A673 (cell line): ENCODE measurements around the gene ATP2B2. TPM values are rescaled to one million over a fixed set of nuclear protein-coding genes. Genes with fewer than 3 reads are reported as not detected.
A peak's percentile ranks its signal among the peaks of the same experiment; 100 is the strongest.

ENCODE experiments used
- BruUV-seq: library from RNA; stranded (reverse); fragments of 400-500 nt; replicated peaks from 2 replicates; lab custom pipeline; 2021; lab: Mats Ljungman, UMichigan
- CTCF ChIA-PET: fragments of 300-600 bp; sonication (Branson Sonifier 250); formaldehyde crosslinking; loops from one replicate; lab custom pipeline; 2022; ENCODE audit warnings: antibody characterized with exemption; lab: Charles Lee
- POLR2A ChIA-PET: fragments of 300-600 bp; sonication (Branson Sonifier 250); formaldehyde crosslinking; loops from one replicate; lab custom pipeline; 2022; ENCODE audit warnings: antibody characterized with exemption; ENCODE audit not compliant: low non-redundant PET; lab: Charles Lee
- DNase-seq: peaks from one replicate; pipeline ENCODE4 v3.0.0-alpha.2; 2015; ENCODE audit warnings: low spot score
- H3K27ac ChIP-seq: fragments of 200-600 bp; sonication (generic); 2 replicates; pipeline ENCODE4 v1.5.1; 2016; ENCODE audit warnings: mixed run types, low read depth, mild to moderate bottlenecking, mixed read lengths, antibody characterized with exemption, low read length; ENCODE audit not compliant: poor library complexity, severe bottlenecking
- H3K27me3 ChIP-seq: fragments of 200-600 bp; sonication (generic); replicated peaks from 2 replicates; pipeline ENCODE4 v1.6.1; 2017; ENCODE audit warnings: mixed run types, low read depth, mild to moderate bottlenecking, mixed read lengths, antibody characterized with exemption, low read length; ENCODE audit not compliant: insufficient read depth, poor library complexity
- H3K36me3 ChIP-seq: fragments of 200-600 bp; sonication (generic); 2 replicates; pipeline ENCODE4 v1.6.1; 2016; ENCODE audit warnings: mixed run types, mild to moderate bottlenecking, mixed read lengths, antibody characterized with exemption, low read length; ENCODE audit not compliant: insufficient read depth, poor library complexity, severe bottlenecking
- H3K4me1 ChIP-seq: fragments of 200-600 bp; sonication (generic); 2 replicates; pipeline ENCODE4 v1.6.1; 2017; ENCODE audit warnings: mixed run types, mild to moderate bottlenecking, mixed read lengths, antibody characterized with exemption, low read length; ENCODE audit not compliant: insufficient read depth, poor library complexity, severe bottlenecking
- H3K4me3 ChIP-seq: fragments of 200-600 bp; sonication (generic); 2 replicates; pipeline ENCODE4 v1.5.1; 2016; ENCODE audit warnings: low read depth, mixed run types, mild to moderate bottlenecking, mixed read lengths, low read length; ENCODE audit not compliant: poor library complexity, severe bottlenecking
- H3K9me3 ChIP-seq: fragments of 200-600 bp; sonication (generic); 2 replicates; pipeline ENCODE4 v1.6.1; 2016; ENCODE audit warnings: mixed run types, low read depth, mild to moderate bottlenecking, mixed read lengths, antibody characterized with exemption, low read length; ENCODE audit not compliant: poor library complexity, severe bottlenecking
- CTCF ChIP-seq: fragments of 300-800, 200-600 bp; sonication (generic); conservative IDR thresholded peaks from 2 replicates; pipeline ENCODE4 v1.5.1; 2017; ENCODE audit warnings: low read depth, mild to moderate bottlenecking, antibody characterized with exemption, low read length, moderate library complexity, mixed read lengths
- EZH2 ChIP-seq: fragments of 200-600 bp; sonication (generic); IDR thresholded peaks from 2 replicates; pipeline ENCODE4 v1.6.1; 2017; ENCODE audit warnings: borderline replicate concordance, low read depth, mild to moderate bottlenecking, mixed read lengths, antibody characterized with exemption, low read length; ENCODE audit not compliant: poor library complexity, severe bottlenecking
- intact Hi-C: fragments of 100-400 bp; cut with micrococcal nuclease; formaldehyde crosslinking; loops from one replicate; pipeline ENCODE4 v1.10.0; 2022; ENCODE audit not compliant: unreplicated experiment
- total RNA-seq: library from RNA; stranded (reverse); gene quantifications from 2 replicates; pipeline ENCODE4 v1.2.3, GENCODE V29; 2021

ATP2B2 gene
- total RNA-seq, 1 experiment from 2014 or later: 0.17 TPM

- intact Hi-C loops: no loop called here
Measured at GRCh38 chr3:10504171-10505049, 976 bp downstream of the ATP2B2 start.

GRCh38 chr3:10503217-10503796, 2.1 kb downstream of the ATP2B2 start:
- intact Hi-C loops: no loop called here
- Histone ChIP-seq H3K27ac (no peak overlapping the region), H3K4me3 (no peak overlapping the region), H3K27me3 (peaks cover 20% of the 10 kb centered on the region), H3K36me3 (no peaks in the 10 kb centered on the region), H3K4me1 (no peaks in the 10 kb centered on the region), H3K9me3 (no peaks in the 10 kb centered on the region)
- CTCF ChIA-PET: no interaction called here
- TF ChIP-seq EZH2: no peak
- TF ChIP-seq CTCF: no peak
- BruUV-seq: no TSS peak
- POLR2A ChIA-PET: no interaction called here
- no peak for DNase-seq

More at GRCh38 chr3:10504171-10505049, 976 bp downstream of the ATP2B2 start:
- BruUV-seq: no TSS peak
- no peak for DNase-seq
- Histone ChIP-seq H3K27me3 (peaks cover 20% of the 10 kb centered on the region), H3K4me3 (peak overlapping the region; percentile 30), H3K27ac (no peak overlapping the region), H3K9me3 (no peaks in the 10 kb centered on the region), H3K36me3 (no peaks in the 10 kb centered on the region), H3K4me1 (no peaks in the 10 kb centered on the region)
- POLR2A ChIA-PET: no interaction called here
- TF ChIP-seq EZH2: no peak
- no peak for TF ChIP-seq CTCF
- CTCF ChIA-PET: no interaction called here

DNA sequence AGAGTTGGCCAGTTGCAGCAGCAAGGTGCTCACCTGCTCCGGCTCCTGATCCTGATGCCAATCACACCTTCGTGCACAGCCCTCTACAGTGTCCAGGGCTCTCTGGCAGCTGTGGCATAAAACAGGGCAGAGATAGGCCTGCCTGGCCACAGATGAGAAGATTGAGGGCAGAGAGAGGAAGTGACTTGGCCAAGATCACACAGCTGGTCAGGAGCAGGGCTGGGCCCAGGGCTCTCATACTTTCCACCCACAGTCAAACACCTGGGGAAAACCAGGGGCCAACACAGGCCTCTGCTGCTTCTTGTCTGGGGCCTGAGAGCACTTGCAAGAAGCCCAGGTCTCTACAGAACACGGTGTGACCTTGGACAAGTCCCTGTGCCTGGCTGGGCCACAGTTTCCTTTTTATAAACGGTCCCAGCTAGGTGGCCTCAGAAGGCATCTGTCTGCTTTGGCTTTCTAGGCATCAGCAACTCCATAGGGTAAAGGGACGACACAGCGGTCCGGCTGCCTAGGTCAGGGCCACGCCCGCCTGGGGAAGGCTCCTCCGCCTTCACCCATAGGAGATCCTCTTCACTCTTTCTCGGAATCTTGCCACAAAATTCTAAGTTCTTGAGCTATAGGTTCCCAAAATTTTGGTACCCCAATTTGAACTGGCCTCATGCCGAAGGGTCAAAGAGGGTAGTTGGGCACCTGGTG, 3.1 kb downstream of the ATP2B2 start:
- ChIA-PET CTCF (no interaction called here), POLR2A (no interaction called here)
- no peak for DNase-seq
- Histone ChIP-seq H3K9me3 (no peaks in the 10 kb centered on the region), H3K4me3 (no peak overlapping the region), H3K4me1 (no peaks in the 10 kb centered on the region), H3K36me3 (no peaks in the 10 kb centered on the region), H3K27me3 (peaks cover 20% of the 10 kb centered on the region), H3K27ac (no peak overlapping the region)
- intact Hi-C loops: no loop called here
- TF ChIP-seq CTCF: no peak
- no peak for TF ChIP-seq EZH2
- no TSS peak for BruUV-seq
